Measurements from ENCODE around the gene DYNC1I1. TPM values are rescaled to one million over a fixed set of nuclear protein-coding genes. Genes with fewer than 3 reads are reported as not detected.

The DYNC1I1 gene
- total RNA-seq, 1 donor from 2014 or later = not detected

DNA sequence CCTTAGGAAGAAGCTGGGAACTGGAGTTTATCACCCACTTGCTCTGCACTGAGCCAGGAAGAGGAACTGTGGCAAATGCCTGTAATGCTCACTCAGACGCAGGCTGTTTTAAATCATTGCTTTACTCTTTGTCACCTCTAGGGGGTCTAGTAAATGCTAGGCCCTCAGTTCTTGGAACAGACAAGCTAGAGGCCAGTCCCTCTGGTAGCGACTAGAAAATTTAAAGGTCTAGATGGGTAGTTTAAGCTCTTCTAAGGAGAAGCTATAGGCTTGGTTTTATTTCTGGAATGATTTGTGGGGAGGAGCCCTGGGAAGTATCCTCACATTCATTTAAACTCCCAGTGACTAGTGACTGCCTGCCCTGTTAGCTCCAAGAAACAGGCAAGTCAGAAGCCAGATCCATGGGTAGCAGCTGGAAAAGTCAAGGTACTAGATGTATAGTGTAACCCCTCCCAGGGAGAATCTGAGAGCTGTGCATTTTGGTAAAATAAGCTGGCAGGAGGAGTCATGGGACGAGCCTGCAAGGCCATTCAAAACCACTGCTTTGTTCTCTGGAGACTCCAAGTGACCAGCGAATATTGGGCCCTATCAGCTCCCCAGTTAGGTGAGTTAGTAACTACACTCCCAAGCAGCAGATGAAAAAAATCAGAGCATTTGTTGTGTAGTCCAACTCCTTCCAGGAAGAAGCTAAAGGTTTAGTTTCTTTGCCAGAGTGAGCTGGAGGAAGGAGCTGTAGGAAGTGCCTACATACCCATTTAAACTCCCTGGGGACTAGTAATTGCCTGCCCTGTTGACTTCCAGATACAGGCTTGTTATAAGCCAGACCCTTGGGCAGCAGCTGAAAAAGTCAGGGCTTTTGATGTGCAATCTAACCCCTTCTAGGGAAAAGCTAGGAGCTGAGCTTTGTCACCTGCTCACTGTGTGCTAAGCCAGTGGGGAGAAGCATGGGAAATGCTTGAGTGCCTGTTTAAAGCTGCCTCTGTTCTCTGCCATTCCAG, 68.9 kb downstream of the DYNC1I1 start:
- H3K36me3 ChIP-seq (ENCODE audit: control insufficient read depth, insufficient read depth, low read length) = no peaks in the 10 kb centered on the region
- DNase-seq (ENCODE audit: low read depth) (no peak), FAIRE-seq (no peak)
- TF ChIP-seq, protein P1, sequence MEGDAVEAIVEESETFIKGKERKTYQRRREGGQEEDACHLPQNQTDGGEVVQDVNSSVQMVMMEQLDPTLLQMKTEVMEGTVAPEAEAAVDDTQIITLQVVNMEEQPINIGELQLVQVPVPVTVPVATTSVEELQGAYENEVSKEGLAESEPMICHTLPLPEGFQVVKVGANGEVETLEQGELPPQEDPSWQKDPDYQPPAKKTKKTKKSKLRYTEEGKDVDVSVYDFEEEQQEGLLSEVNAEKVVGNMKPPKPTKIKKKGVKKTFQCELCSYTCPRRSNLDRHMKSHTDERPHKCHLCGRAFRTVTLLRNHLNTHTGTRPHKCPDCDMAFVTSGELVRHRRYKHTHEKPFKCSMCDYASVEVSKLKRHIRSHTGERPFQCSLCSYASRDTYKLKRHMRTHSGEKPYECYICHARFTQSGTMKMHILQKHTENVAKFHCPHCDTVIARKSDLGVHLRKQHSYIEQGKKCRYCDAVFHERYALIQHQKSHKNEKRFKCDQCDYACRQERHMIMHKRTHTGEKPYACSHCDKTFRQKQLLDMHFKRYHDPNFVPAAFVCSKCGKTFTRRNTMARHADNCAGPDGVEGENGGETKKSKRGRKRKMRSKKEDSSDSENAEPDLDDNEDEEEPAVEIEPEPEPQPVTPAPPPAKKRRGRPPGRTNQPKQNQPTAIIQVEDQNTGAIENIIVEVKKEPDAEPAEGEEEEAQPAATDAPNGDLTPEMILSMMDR (IDR thresholded peaks at IDR 0.05; ENCODE audit: insufficient read depth, low read length, severe bottlenecking) = peak; percentile 10
- no peak overlapping the region for H3K4me3 ChIP-seq (ENCODE audit: low read depth, low read length)
- no peaks in the 10 kb centered on the region for H3K27me3 ChIP-seq (ENCODE audit: control insufficient read depth, insufficient read depth, low read length)

DNA sequence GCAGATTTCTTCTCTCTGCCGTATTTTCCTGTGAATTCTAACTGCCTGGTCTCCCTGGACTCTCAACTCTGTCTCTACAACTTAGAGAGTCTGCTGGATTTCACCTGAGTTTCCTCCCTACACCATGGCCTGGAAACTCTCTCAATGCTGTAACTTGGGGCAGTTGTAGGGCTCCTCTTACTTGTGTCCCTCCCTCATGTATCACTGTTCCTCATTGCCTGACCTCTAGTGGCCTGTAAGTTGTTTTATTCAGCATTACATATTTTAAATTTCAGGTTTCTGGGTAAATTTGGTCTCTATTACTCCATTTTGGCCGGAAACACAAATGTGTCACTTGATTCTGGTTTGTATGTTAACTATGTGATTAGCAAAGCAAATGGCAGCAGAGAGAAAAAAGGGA, 70.9 kb downstream of the DYNC1I1 start:
- no peaks in the 10 kb centered on the region for H3K27me3 ChIP-seq (ENCODE audit: control insufficient read depth, insufficient read depth, low read length)
- H3K36me3 ChIP-seq (ENCODE audit: control insufficient read depth, insufficient read depth, low read length) = no peaks in the 10 kb centered on the region
- H3K4me3 ChIP-seq (ENCODE audit: low read depth, low read length) = no peak overlapping the region
- DNase-seq (ENCODE audit: low read depth) (peak; percentile 17), FAIRE-seq (no peak)
- TF ChIP-seq, protein P1 (IDR thresholded peaks at IDR 0.05; ENCODE audit: insufficient read depth, low read length, severe bottlenecking) = no peak

DNA sequence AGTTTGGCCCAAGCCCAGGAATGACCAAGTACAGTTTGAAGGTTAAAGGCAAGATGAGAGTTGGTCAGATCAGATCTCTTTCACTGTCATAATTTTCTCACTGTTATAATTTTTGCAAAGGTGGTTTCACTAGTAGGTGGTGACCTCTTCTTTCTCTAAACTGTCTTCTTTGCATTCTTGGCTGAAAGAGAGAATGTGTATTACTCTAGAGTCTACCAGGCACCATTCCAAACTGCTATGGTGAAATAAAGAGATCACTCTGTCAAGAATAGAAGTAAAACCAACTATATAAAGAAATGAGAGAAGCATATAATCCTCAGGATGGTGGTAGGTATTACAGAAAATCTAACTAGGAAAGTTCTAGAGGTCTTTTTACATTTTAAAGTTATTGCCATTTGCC, 72.7 kb downstream of the DYNC1I1 start:
- H3K36me3 ChIP-seq (ENCODE audit: control insufficient read depth, insufficient read depth, low read length) = no peaks in the 10 kb centered on the region
- no peak overlapping the region for H3K4me3 ChIP-seq (ENCODE audit: low read depth, low read length)
- no peak for FAIRE-seq
- no peaks in the 10 kb centered on the region for H3K27me3 ChIP-seq (ENCODE audit: control insufficient read depth, insufficient read depth, low read length)
- no peak for DNase-seq (ENCODE audit: low read depth)
- TF ChIP-seq, protein P1 (IDR thresholded peaks at IDR 0.05; ENCODE audit: insufficient read depth, low read length, severe bottlenecking) = no peak

DNA sequence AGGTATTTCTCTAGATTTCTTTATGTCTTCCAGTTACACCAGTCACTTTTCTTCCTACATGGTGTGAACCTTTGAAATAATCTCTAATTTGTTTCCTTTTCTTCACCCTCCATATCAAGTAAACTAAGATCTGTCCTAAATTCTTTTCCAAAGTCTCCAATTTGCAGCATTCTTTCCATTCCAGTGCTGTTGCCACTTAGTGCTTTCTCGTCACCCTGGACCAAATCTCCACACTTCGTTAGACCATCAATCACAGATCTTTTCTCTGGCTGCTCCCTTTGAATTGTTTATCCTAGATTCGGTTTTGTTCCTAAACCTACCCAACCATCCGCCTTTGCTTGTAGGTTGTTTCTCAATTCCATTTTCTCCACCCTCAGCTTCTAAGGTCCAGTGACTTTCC, 74.7 kb downstream of the DYNC1I1 start:
- H3K27me3 ChIP-seq (ENCODE audit: control insufficient read depth, insufficient read depth, low read length) = no peaks in the 10 kb centered on the region
- DNase-seq (ENCODE audit: low read depth) = no peak
- TF ChIP-seq, protein P1 (IDR thresholded peaks at IDR 0.05; ENCODE audit: insufficient read depth, low read length, severe bottlenecking) = no peak
- FAIRE-seq = no peak
- H3K36me3 ChIP-seq (ENCODE audit: control insufficient read depth, insufficient read depth, low read length) = no peaks in the 10 kb centered on the region
- no peak overlapping the region for H3K4me3 ChIP-seq (ENCODE audit: low read depth, low read length)

DNA sequence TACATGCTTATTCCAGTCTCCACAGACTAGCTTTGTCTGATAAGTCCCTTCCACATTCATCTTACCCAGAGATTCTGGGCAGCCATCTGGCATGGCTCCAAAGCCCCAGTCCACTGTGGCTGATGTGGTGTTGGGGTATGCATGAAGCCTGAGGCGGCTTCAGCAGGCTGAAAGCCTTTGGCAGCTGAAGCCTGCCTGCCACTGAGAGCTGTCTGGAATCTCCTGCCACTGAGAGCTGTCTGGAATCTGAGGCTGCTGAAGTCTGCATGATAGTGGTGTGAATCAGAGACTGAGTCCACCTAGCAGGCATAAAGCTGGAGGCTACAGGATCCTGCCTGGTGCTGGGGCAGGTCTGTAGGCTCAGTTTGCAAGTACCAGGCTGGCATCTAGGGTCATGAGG, 87.1 kb downstream of the DYNC1I1 start:
- H3K4me3 ChIP-seq (ENCODE audit: low read depth, low read length) = no peak overlapping the region
- H3K27me3 ChIP-seq (ENCODE audit: control insufficient read depth, insufficient read depth, low read length) = no peaks in the 10 kb centered on the region
- peak; percentile 25 for DNase-seq (ENCODE audit: low read depth)
- H3K36me3 ChIP-seq (ENCODE audit: control insufficient read depth, insufficient read depth, low read length) = no peaks in the 10 kb centered on the region
- TF ChIP-seq, protein P1 (IDR thresholded peaks at IDR 0.05; ENCODE audit: insufficient read depth, low read length, severe bottlenecking) = no peak
- FAIRE-seq = no peak

All from bronchial epithelial cell (primary cell).